A673 (cell line): ENCODE measurements around the gene NEDD4L.

Experiments
- CTCF ChIP-seq: fragments of 300-800, 200-600 bp; sonication (generic); conservative IDR thresholded peaks from 2 replicates; pipeline ENCODE4 v1.5.1; 2017; ENCODE audit warnings: low read depth, mild to moderate bottlenecking, antibody characterized with exemption, low read length, moderate library complexity, mixed read lengths
- EZH2 ChIP-seq: fragments of 200-600 bp; sonication (generic); IDR thresholded peaks from 2 replicates; pipeline ENCODE4 v1.6.1; 2017; ENCODE audit warnings: borderline replicate concordance, low read depth, mild to moderate bottlenecking, mixed read lengths, antibody characterized with exemption, low read length; ENCODE audit not compliant: poor library complexity, severe bottlenecking

DNA sequence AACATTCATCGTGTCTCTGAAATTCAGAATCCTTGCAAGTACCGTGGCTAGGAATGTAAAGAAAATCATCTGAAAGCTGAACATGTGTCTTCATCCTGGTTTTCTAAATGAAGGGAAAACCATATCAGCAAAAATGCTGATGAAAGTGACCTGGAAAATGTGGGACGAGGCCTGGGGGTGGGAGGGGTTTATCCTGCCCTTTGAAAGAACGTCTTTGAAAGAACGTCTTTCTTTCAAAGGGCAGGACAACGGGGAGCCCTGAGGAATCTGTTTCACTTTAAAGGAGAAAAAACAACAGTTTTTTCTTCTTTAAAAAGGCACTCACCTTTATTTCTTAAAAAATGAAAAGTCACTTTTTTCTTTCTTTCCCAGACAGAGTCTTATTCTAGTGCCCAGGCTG is 399.6 kb downstream of the NEDD4L start:
- TF ChIP-seq CTCF (no peak), EZH2 (no peak)
